Mesenchymal stem cell (in vitro differentiated cells and primary cell): ENCODE measurements around the gene RSL1D1.
"Not testable (repeated sequence)": the region's sequence is repeated elsewhere in the genome, so short reads cannot be mapped to it uniquely, and the experiment has no call there.

ENCODE experiments used
- DNase-seq: peaks from one replicate; pipeline ENCODE4 v3.0.0-alpha.2; 2013
- H2AFZ ChIP-seq: one replicate; pipeline ENCODE4 v1.6.1; 2013; ENCODE audit warnings: low read depth, mild to moderate bottlenecking, control low read depth, inconsistent platforms, low read length, moderate library complexity
- H2AK5ac ChIP-seq: 2 replicates; pipeline ENCODE4 v1.6.1; 2013; ENCODE audit warnings: low read length, moderate library complexity, mild to moderate bottlenecking, inconsistent platforms; ENCODE audit not compliant: severe bottlenecking
- H2BK120ac ChIP-seq: one replicate; pipeline ENCODE4 v1.6.1; 2013; ENCODE audit warnings: low read depth, mild to moderate bottlenecking, inconsistent platforms, low read length, moderate library complexity
- H2BK12ac ChIP-seq, 2 experiments: one replicate each; pipeline ENCODE4 v1.6.1; 2013; ENCODE audit warnings: inconsistent platforms in 2 of 2, low read length in 2 of 2, mild to moderate bottlenecking in 2 of 2, moderate library complexity in 2 of 2, control low read depth in 1 of 2
- H2BK15ac ChIP-seq: one replicate; pipeline ENCODE4 v1.6.1; 2013; ENCODE audit warnings: mild to moderate bottlenecking, low read depth, inconsistent platforms; ENCODE audit not compliant: poor library complexity, severe bottlenecking
- H2BK5ac ChIP-seq: 2 replicates; pipeline ENCODE4 v1.6.1; 2013; ENCODE audit warnings: low read depth, mild to moderate bottlenecking, low read length, control low read depth, inconsistent platforms; ENCODE audit not compliant: poor library complexity, severe bottlenecking
- H3K14ac ChIP-seq, 2 experiments: one replicate each; pipeline ENCODE4 v1.6.1; 2013; ENCODE audit warnings: inconsistent platforms in 2 of 2, low read length in 2 of 2, control low read depth in 1 of 2, mild to moderate bottlenecking in 1 of 2, moderate library complexity in 1 of 2
- H3K18ac ChIP-seq, 2 experiments: one replicate each; pipeline ENCODE4 v1.6.1; 2013; ENCODE audit warnings: inconsistent platforms in 2 of 2, low read length in 2 of 2, control low read depth in 1 of 2, low read depth in 1 of 2, mild to moderate bottlenecking in 1 of 2
- H3K23ac ChIP-seq, 2 experiments: one replicate each; pipeline ENCODE4 v1.6.1; 2013; ENCODE audit warnings: inconsistent platforms in 2 of 2, low read length in 2 of 2, mild to moderate bottlenecking in 2 of 2, moderate library complexity in 2 of 2, control low read depth in 1 of 2
- H3K27ac ChIP-seq: 2 replicates; pipeline ENCODE4 v1.5.1; 2013; ENCODE audit warnings: mild to moderate bottlenecking, moderate library complexity, low read length, control low read depth, inconsistent platforms; ENCODE audit not compliant: poor library complexity, severe bottlenecking
- H3K27me3 ChIP-seq, 2 experiments: 2 replicates each; pipeline versions ENCODE4 v1.6.1 to v1.7.0; 2013; ENCODE audit warnings: low read length in 2 of 2, mild to moderate bottlenecking in 2 of 2, moderate library complexity in 2 of 2, control low read depth in 1 of 2, inconsistent platforms in 1 of 2; ENCODE audit not compliant: control insufficient read depth in 1 of 2, insufficient read depth in 1 of 2
- H3K36me3 ChIP-seq, 2 experiments: 2 replicates each; pipeline versions ENCODE4 v1.6.1 to v1.7.0; 2013; ENCODE audit warnings: low read length in 2 of 2, control low read depth in 1 of 2, inconsistent platforms in 1 of 2, low read depth in 1 of 2, mild to moderate bottlenecking in 1 of 2; ENCODE audit not compliant: insufficient read depth in 2 of 2, control insufficient read depth in 1 of 2
- H3K4ac ChIP-seq, 2 experiments: one replicate each; pipeline ENCODE4 v1.6.1; 2013; ENCODE audit warnings: inconsistent platforms in 2 of 2, low read length in 2 of 2, mild to moderate bottlenecking in 2 of 2, moderate library complexity in 2 of 2, control low read depth in 1 of 2, low read depth in 1 of 2
- H3K4me1 ChIP-seq: 2 replicates; pipeline ENCODE4 v1.6.1; 2013; ENCODE audit warnings: low read depth, low read length, control low read depth; ENCODE audit not compliant: control insufficient read depth, insufficient read depth
- H3K4me2 ChIP-seq: 2 replicates; pipeline ENCODE4 v1.6.1; 2013; ENCODE audit warnings: low read length, mild to moderate bottlenecking, inconsistent platforms; ENCODE audit not compliant: poor library complexity, severe bottlenecking
- H3K4me3 ChIP-seq, 2 experiments: 2 replicates each; pipeline versions ENCODE4 v1.5.1 to v1.7.0; 2013; ENCODE audit warnings: low read length in 2 of 2, mild to moderate bottlenecking in 2 of 2, control low read depth in 1 of 2, low read depth in 1 of 2; ENCODE audit not compliant: insufficient read depth in 1 of 2
- H3K79me1 ChIP-seq: replicated peaks from 2 replicates; pipeline ENCODE4 v1.6.1; 2013; ENCODE audit warnings: mild to moderate bottlenecking, control low read depth, low read length, inconsistent platforms; ENCODE audit not compliant: poor library complexity, severe bottlenecking
- H3K9ac ChIP-seq: 2 replicates; pipeline ENCODE4 v1.7.0; 2013; ENCODE audit warnings: mild to moderate bottlenecking, low read length, moderate library complexity
- H3K9me3 ChIP-seq: 2 replicates; pipeline ENCODE4 v1.7.0; 2013; ENCODE audit warnings: mild to moderate bottlenecking, low read length; ENCODE audit not compliant: control insufficient read depth
- H4K8ac ChIP-seq: one replicate; pipeline ENCODE4 v1.6.1; 2013; ENCODE audit warnings: inconsistent platforms, mild to moderate bottlenecking, low read length, moderate library complexity
- H4K91ac ChIP-seq: one replicate; pipeline ENCODE4 v1.6.1; 2013; ENCODE audit warnings: mild to moderate bottlenecking, low read length, inconsistent platforms
- WGBS: methylation state at CpG from one replicate; pipeline ENCODE4 v1.1.7; 2013; ENCODE audit warnings: mixed read lengths; 5-methylcytosine and 5-hydroxymethylcytosine counted together

Gene RSL1D1

DNA sequence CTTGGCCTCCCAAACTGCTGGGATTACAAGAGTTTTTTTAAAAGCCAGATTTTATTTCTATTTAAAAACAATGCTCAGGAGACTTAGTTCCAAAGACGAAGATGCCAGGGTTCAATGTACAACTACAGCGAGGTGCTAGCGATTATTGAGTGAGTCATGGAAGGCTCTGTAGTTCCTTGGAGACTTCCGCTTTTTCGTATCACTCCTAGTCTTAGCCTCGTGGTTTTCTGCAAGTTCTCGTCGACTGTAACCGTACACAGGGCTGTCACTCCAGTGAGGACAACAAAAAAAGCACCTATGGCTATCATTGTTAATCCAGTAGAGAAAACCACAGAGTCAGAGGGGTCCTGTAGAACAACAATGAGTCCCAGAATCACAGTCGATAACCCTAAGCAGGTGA lies 31.5 kb downstream of the RSL1D1 start:
- H2BK15ac ChIP-seq, result no peak overlapping the region
- no peak overlapping the region for H3K27ac ChIP-seq
- no peak overlapping the region for H2BK5ac ChIP-seq
- H3K23ac ChIP-seq, result no peak overlapping the region
- H3K18ac ChIP-seq, result no peak overlapping the region
- H3K27me3 ChIP-seq, result no peaks in the 10 kb centered on the region
- no peak overlapping the region for H2AK5ac ChIP-seq
- H4K8ac ChIP-seq, result no peak overlapping the region
- 92% methylated on average over 10 of the region's 10 CpGs for WGBS
- no peak overlapping the region for H3K4me3 ChIP-seq
- no peaks in the 10 kb centered on the region for H3K36me3 ChIP-seq
- H2BK120ac ChIP-seq, result no peak overlapping the region
- H3K4me2 ChIP-seq, result no peak overlapping the region
- DNase-seq, result no peak
- H3K9me3 ChIP-seq, result no peaks in the 10 kb centered on the region
- no peak overlapping the region for H3K14ac ChIP-seq
- no peak overlapping the region for H3K4ac ChIP-seq
- H2AFZ ChIP-seq, result no peak overlapping the region
- no peak overlapping the region for H4K91ac ChIP-seq
- H3K79me1 ChIP-seq, result no peaks in the 10 kb centered on the region
- H3K4me1 ChIP-seq, result peaks cover 1% of the 10 kb centered on the region
- H2BK12ac ChIP-seq, result no peak overlapping the region
- H3K9ac ChIP-seq, result no peak overlapping the region

DNA sequence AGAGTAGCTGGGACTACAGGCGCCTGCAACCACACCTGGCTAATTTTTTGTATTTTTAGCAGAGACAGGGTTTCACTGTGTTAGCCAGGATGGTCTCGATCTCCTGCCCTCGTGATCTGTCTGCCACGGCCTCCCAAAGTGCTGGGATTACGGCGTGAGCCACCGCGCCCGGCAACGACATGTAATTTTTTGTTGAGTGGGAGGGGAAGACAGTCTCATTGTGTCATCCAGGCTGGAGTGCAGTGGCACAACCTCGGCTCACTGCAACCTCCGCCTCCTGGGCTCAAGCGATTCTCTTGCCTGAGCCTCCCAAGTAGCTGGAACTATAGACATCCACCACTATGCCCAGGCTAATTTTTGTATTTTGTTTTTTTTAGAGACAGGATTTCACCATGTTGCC lies 32.4 kb downstream of the RSL1D1 start:
- not testable (repeated sequence) for H3K4ac ChIP-seq, H2AFZ ChIP-seq, H3K23ac ChIP-seq, H4K8ac ChIP-seq, H2BK12ac ChIP-seq, H2BK5ac ChIP-seq, H3K27me3 ChIP-seq, H3K36me3 ChIP-seq, H3K4me2 ChIP-seq, H3K9me3 ChIP-seq, H2AK5ac ChIP-seq, H2BK120ac ChIP-seq, H3K14ac ChIP-seq, H3K18ac ChIP-seq, H3K4me3 ChIP-seq, H2BK15ac ChIP-seq, H3K27ac ChIP-seq, H4K91ac ChIP-seq, H3K9ac ChIP-seq, DNase-seq, H3K79me1 ChIP-seq, H3K4me1 ChIP-seq
- WGBS, result 98% methylated on average over 13 of the region's 13 CpGs

DNA sequence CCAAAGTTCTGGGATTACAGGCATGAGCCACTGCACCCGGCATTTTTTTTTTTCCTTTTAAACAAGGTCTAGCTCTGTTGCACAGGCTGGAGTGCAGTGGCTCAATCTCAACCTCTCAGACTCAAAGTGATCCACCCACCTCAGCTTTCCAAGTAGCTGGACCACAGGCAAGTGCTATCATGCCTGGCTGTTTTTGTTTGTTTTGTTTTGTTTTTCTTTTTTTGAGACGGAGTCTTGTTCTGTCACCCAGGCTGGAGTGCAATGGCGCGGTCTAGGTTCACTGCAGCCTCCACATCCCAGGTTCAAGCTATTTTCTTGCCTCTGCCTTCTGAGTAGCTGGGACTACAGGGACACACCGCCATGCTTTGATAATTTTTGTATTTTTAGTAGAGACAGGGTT lies 35.2 kb downstream of the RSL1D1 start:
- Histone ChIP-seq H2BK120ac (no peak overlapping the region), H2BK15ac (no peak overlapping the region), H3K14ac (no peak overlapping the region), H3K4me3 (no peak overlapping the region), H2AK5ac (no peak overlapping the region), H3K4me1 (no peaks in the 10 kb centered on the region), H3K36me3 (no peaks in the 10 kb centered on the region), H3K23ac (no peak overlapping the region), H3K4ac (no peak overlapping the region), H3K9ac (no peak overlapping the region), H3K18ac (no peak overlapping the region), H3K9me3 (no peaks in the 10 kb centered on the region), H4K91ac (no peak overlapping the region), H3K27ac (no peak overlapping the region), H3K27me3 (no peaks in the 10 kb centered on the region), H2BK12ac (no peak overlapping the region), H3K79me1 (no peaks in the 10 kb centered on the region), H3K4me2 (no peak overlapping the region), H4K8ac (no peak overlapping the region), H2AFZ (no peak overlapping the region), H2BK5ac (no peak overlapping the region)
- no peak for DNase-seq
- 96% methylated on average over 4 of the region's 5 CpGs for WGBS

DNA sequence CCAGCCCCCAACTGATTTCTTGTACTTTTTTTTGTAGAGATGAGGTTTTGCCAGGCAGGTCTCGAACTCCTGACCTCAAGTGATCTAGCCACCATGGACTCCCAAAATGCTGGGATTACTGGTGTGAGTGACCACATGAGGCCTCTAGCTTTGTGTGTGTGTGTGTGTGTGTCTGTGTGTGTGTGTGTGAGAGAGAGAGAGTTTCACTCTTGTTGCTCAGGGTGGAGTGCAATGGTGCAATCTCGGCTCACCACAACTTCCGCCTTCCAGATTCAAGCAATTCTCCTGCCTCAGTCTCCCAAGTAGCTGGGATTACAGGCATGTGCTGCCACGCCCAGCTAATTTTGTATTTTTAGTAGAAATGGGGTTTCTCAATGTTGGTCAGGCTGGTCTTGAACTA lies 36.5 kb downstream of the RSL1D1 start:
- not testable (repeated sequence) for H2BK12ac ChIP-seq

More for the DNA sequence above, 36.5 kb downstream of the RSL1D1 start:
- not testable (repeated sequence) for H3K27me3 ChIP-seq, H3K27ac ChIP-seq, H2BK15ac ChIP-seq, H2AK5ac ChIP-seq, H3K79me1 ChIP-seq, H2BK5ac ChIP-seq, H3K36me3 ChIP-seq, H3K9me3 ChIP-seq, H3K23ac ChIP-seq, H3K4ac ChIP-seq, H3K4me2 ChIP-seq, H4K8ac ChIP-seq, H3K18ac ChIP-seq, H2AFZ ChIP-seq, H2BK120ac ChIP-seq, H3K4me3 ChIP-seq, H3K14ac ChIP-seq, H3K9ac ChIP-seq, H3K4me1 ChIP-seq, H4K91ac ChIP-seq, DNase-seq
- WGBS, result 88% methylated on average over 2 of the region's 4 CpGs
